IMR-90 (cell line): Measurements from ENCODE around the gene CD69. TPM values are rescaled to one million over a fixed set of nuclear protein-coding genes. Genes with fewer than 3 reads are reported as not detected.
"Not testable (repeated sequence)": the region's sequence is repeated elsewhere in the genome, so short reads cannot be mapped to it uniquely, and the experiment has no call there.

Source experiments
- ATAC-seq: fragments of 200-7000 bp; cut with Tn5 transposase; 2 replicates; pipeline ENCODE4 v1.9.1; 2020; ENCODE audit warnings: low read depth, mild to moderate bottlenecking, moderate library complexity
- BruUV-seq: library from RNA; stranded (reverse); fragments of 400-500 nt; replicated peaks from 2 replicates; lab custom pipeline; 2021; lab: Mats Ljungman, UMichigan
- CTCF ChIA-PET: fragments of 300-600 bp; formaldehyde crosslinking; extraction: SDS; loops from one replicate; lab custom pipeline; 2021; ENCODE audit warnings: antibody characterized with exemption; lab: Yijun Ruan, JAX
- POLR2A ChIA-PET: fragments of 300-600 bp; sonication (Branson Sonifier 250); formaldehyde crosslinking; loops from one replicate; lab custom pipeline; 2022; ENCODE audit warnings: antibody characterized with exemption; ENCODE audit not compliant: unreplicated experiment; lab: Charles Lee
- DNase-seq: peaks from one replicate; pipeline ENCODE4 v3.0.0; 2013
- H2AFZ ChIP-seq: replicated peaks from 2 replicates; pipeline ENCODE3; 2013; ENCODE audit warnings: low read length, mild to moderate bottlenecking; ENCODE audit not compliant: poor library complexity
- H2AK5ac ChIP-seq: 2 replicates; pipeline ENCODE4 v1.6.1; 2013; ENCODE audit warnings: low read depth, low read length, inconsistent platforms
- H2AK9ac ChIP-seq: replicated peaks from 2 replicates; pipeline ENCODE3; 2013; ENCODE audit warnings: mild to moderate bottlenecking, low read depth, low read length, moderate library complexity; ENCODE audit not compliant: poor library complexity
- H2BK120ac ChIP-seq: 2 replicates; pipeline ENCODE4 v1.6.1; 2013; ENCODE audit warnings: low read depth, low read length, inconsistent platforms
- H2BK15ac ChIP-seq: 3 replicates; pipeline ENCODE4 v1.6.1; 2013; ENCODE audit warnings: low read depth, low read length, inconsistent platforms
- H2BK20ac ChIP-seq: 2 replicates; pipeline ENCODE4 v1.6.1; 2013; ENCODE audit warnings: low read depth, mild to moderate bottlenecking, inconsistent platforms, low read length, moderate library complexity
- H2BK5ac ChIP-seq: 2 replicates; pipeline ENCODE4 v1.6.1; 2013; ENCODE audit warnings: mild to moderate bottlenecking, low read depth, low read length, inconsistent platforms; ENCODE audit not compliant: poor library complexity, severe bottlenecking
- H3K14ac ChIP-seq: replicated peaks from 2 replicates; pipeline ENCODE4 v1.6.1; 2013; ENCODE audit warnings: low read depth, low read length, inconsistent platforms
- H3K18ac ChIP-seq: 2 replicates; pipeline ENCODE4 v1.6.1; 2013; ENCODE audit warnings: low read depth, low read length, control low read depth
- H3K23ac ChIP-seq: 2 replicates; pipeline ENCODE4 v1.6.1; 2013; ENCODE audit warnings: low read depth, low read length, inconsistent platforms
- H3K27ac ChIP-seq: 2 replicates; pipeline ENCODE4 v1.5.1; 2013; ENCODE audit warnings: mild to moderate bottlenecking, control low read depth, low read length; ENCODE audit not compliant: insufficient read depth
- H3K27me3 ChIP-seq: 2 replicates; pipeline ENCODE4 v1.6.1; 2013; ENCODE audit warnings: low read length; ENCODE audit not compliant: control insufficient read depth, insufficient read depth
- H3K36me3 ChIP-seq: 2 replicates; pipeline ENCODE4 v1.6.1; 2013; ENCODE audit warnings: low read length, mixed read lengths; ENCODE audit not compliant: control insufficient read depth, insufficient read depth
- H3K4ac ChIP-seq: 2 replicates; pipeline ENCODE4 v1.6.1; 2013; ENCODE audit warnings: low read depth, low read length, inconsistent platforms
- H3K4me1 ChIP-seq: 2 replicates; pipeline ENCODE4 v1.6.1; 2013; ENCODE audit warnings: low read length, mixed read lengths; ENCODE audit not compliant: control insufficient read depth, insufficient read depth
- H3K4me2 ChIP-seq: 2 replicates; pipeline ENCODE4 v1.6.1; 2013; ENCODE audit warnings: low read depth, mild to moderate bottlenecking, control low read depth, low read length, moderate library complexity
- H3K4me3 ChIP-seq: 2 replicates; pipeline ENCODE4 v1.5.1; 2013; ENCODE audit warnings: low read depth, mild to moderate bottlenecking, control low read depth, low read length, moderate library complexity; ENCODE audit not compliant: insufficient read depth
- H3K56ac ChIP-seq: 2 replicates; pipeline ENCODE4 v1.6.1; 2013; ENCODE audit warnings: low read length, inconsistent platforms; ENCODE audit not compliant: insufficient read depth; ENCODE audit errors: extremely low read depth
- H3K79me1 ChIP-seq, 2 experiments: 2 replicates each; pipeline ENCODE4 v1.6.1; 2013; ENCODE audit warnings: low read length in 2 of 2, inconsistent platforms in 1 of 2, low read depth in 1 of 2
- H3K9ac ChIP-seq: 2 replicates; pipeline ENCODE4 v1.6.1; 2013; ENCODE audit warnings: low read depth, low read length, control low read depth
- H3K9me1 ChIP-seq: 2 replicates; pipeline ENCODE4 v1.6.1; 2013; ENCODE audit warnings: low read length, inconsistent platforms; ENCODE audit not compliant: insufficient read depth
- H3K9me3 ChIP-seq: 2 replicates; pipeline ENCODE4 v1.6.1; 2013; ENCODE audit warnings: low read length; ENCODE audit not compliant: control insufficient read depth, insufficient read depth
- H4K20me1 ChIP-seq: 2 replicates; pipeline ENCODE4 v1.6.1; 2013; ENCODE audit warnings: low read length, inconsistent platforms; ENCODE audit not compliant: insufficient read depth
- H4K5ac ChIP-seq: 2 replicates; pipeline ENCODE4 v1.6.1; 2013; ENCODE audit warnings: mild to moderate bottlenecking, low read depth, low read length, control low read depth
- H4K8ac ChIP-seq, 2 experiments: 2 replicates each; pipeline ENCODE4 v1.6.1; 2013; ENCODE audit warnings: low read depth in 2 of 2, low read length in 2 of 2, control low read depth in 1 of 2, inconsistent platforms in 1 of 2
- H4K91ac ChIP-seq: 2 replicates; pipeline ENCODE4 v1.6.1; 2013; ENCODE audit warnings: low read depth, low read length, inconsistent platforms; ENCODE audit not compliant: insufficient read depth
- POLR2A ChIP-seq: IDR thresholded peaks from 2 replicates; pipeline ENCODE4 v1.6.1; 2012; ENCODE audit warnings: mild to moderate bottlenecking, low read depth, low read length
- WGBS, 2 experiments: methylation state at CpG; one replicate each; pipeline versions ENCODE4 v1.1.5 to v1.1.7; 2013; ENCODE audit warnings: missing lambda C conversion rate in 2 of 2; ENCODE audit not compliant: insufficient read length in 1 of 2; ENCODE audit errors: extremely low coverage in 2 of 2; 5-methylcytosine and 5-hydroxymethylcytosine counted together
- dilution Hi-C: fragments of 300-500 bp; cut with HindIII; formaldehyde crosslinking; loops from one replicate; pipeline ENCODE4 v1.14.3; 2018; ENCODE audit warnings: low sequenced_read_pairs; ENCODE audit not compliant: unreplicated experiment
- in situ Hi-C: fragments of 300-500 bp; cut with MboI; formaldehyde crosslinking; loops from 3 replicates; pipeline ENCODE4 v1.14.3; 2019; ENCODE audit warnings: low sequenced_read_pairs, inconsistent platforms, mixed read lengths
- intact Hi-C: fragments of 100-400 bp; cut with micrococcal nuclease; formaldehyde crosslinking; loops from 2 replicates; pipeline ENCODE4 v1.10.0; 2022
- polyA plus RNA-seq, 3 experiments: library from polyadenylated mRNA; depleted of rRNA; stranded (reverse); fragments of >200 nt; gene quantifications; 2 replicates each; pipeline ENCODE4 v1.2.3, GENCODE V29; 2012; ENCODE audit warnings: low replicate concordance in 1 of 3
- total RNA-seq: library from RNA; depleted of rRNA; stranded (reverse); fragments of >200 nt; gene quantifications from 2 replicates; pipeline ENCODE4 v1.2.3, GENCODE V29; 2012

Gene CD69
- total and polyA plus RNA-seq, 2 of the 4 experiments (the other 2 are of a cell fraction), result not detected

DNA sequence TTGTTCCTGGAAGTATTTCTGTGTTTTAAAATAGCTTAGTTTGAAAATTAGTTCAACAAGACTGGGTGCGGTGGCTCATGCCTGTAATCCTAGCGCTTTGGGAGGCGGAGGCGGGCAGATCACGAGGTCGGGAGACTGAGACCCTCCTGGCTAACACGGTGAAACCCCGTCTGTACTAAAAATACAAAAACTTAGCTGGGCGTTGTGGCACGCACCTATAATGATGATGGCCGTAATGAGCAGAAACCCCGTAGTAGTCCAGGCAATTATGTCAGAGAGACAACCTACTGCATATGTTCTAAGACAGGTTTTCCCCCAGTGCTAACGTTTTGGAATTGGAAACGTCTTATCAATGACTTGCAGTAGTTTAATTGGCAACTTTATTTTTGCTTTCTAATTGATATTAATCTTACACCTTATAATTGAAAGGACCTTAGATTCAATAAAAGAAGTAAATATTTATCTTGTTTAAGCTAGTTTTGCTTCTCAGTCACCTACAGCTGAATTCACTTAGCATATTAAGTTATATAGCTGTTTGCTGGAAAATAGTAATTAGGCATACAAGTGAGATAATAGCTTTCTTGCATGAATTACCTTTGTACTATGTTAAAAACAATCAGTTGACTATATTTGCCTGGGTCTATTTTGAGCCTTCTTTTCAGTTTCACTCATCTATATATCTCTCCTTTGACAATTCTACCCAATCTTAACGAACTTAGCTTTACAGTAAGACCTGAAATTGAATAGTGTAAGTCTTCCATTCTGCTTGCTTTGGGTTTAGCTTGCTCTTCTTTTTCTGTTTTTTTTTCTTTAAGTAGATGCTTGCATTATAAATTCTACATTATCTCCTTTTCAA, 43.4 kb downstream of the CD69 start:
- no peaks in the 10 kb centered on the region for H3K9me1 ChIP-seq
- H3K23ac ChIP-seq, result no peak overlapping the region
- no peak overlapping the region for H3K56ac ChIP-seq
- DNase-seq (no peak), ATAC-seq (no peak)
- H3K4me1 ChIP-seq, result peaks cover 2% of the 10 kb centered on the region; the same call in 1 of the 2 replicates
- no peak overlapping the region for H3K4me2 ChIP-seq
- ChIA-PET CTCF (interaction anchor here (1.0 to 1.7 kb wide), 3 partner anchors 9 to 84 kb away, joined by 3 to 7 read pairs (median 3); no protein-coding TSS in a partner anchor), POLR2A (no interaction called here)
- intact Hi-C loops (no loop called here), in situ Hi-C loops (loop anchor here (25.0 kb wide), 1 partner anchor 380 kb away; no protein-coding TSS in a partner anchor), dilution Hi-C loops (no loop called here)
- no peak overlapping the region for H3K4ac ChIP-seq
- no peak overlapping the region for H4K5ac ChIP-seq
- H2BK20ac ChIP-seq, result no peak overlapping the region
- no peak overlapping the region for H2BK5ac ChIP-seq
- H3K27ac ChIP-seq, result no peak overlapping the region
- no peak overlapping the region for H3K9ac ChIP-seq
- no peak overlapping the region for H3K18ac ChIP-seq
- H3K4me3 ChIP-seq, result no peak overlapping the region
- no peak overlapping the region for H2AFZ ChIP-seq
- H2AK9ac ChIP-seq, result no peak overlapping the region
- no peak overlapping the region for H2BK15ac ChIP-seq
- no peak overlapping the region for H4K91ac ChIP-seq
- H3K27me3 ChIP-seq, result no peaks in the 10 kb centered on the region; the same call in 1 of the 2 replicates
- H3K9me3 ChIP-seq, result no peaks in the 10 kb centered on the region
- 100% methylated on average over 1 of the region's 15 CpGs; no CpG with 5 or more reads in 1 of the 2 experiments for WGBS, 2 experiments
- no peak overlapping the region for H3K14ac ChIP-seq
- no peak overlapping the region for H2BK120ac ChIP-seq
- no peaks in the 10 kb centered on the region for H4K20me1 ChIP-seq
- no peaks in the 10 kb centered on the region for H3K36me3 ChIP-seq
- no peaks in the 10 kb centered on the region for H3K79me1 ChIP-seq
- BruUV-seq, result no TSS peak
- no peak overlapping the region for H4K8ac ChIP-seq
- no peak for TF ChIP-seq POLR2A
- no peak overlapping the region for H2AK5ac ChIP-seq

DNA sequence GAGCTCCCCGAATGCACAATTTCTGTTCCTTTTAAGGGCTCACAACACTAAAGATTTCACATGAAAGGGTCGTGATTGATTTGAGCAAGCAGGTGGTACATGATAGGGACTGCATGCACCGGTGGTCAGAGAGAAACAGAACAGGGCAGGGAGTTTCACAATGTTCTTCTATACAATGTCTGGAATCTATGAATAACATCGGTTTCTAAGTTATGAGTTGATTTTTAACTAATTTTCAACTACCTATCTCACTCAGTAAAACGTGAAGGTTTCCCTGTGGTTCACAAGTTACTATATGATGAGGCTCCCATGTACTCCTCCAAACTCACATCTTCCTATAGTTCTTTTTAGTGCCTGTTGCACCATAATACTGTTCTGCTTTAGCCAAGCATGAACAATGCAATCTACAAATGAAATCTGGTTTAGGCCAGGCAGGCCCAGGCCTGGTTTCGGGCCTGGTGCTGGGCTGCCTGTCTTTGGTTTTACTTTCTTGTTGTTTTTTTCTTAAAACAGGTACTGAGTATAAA, 47.6 kb downstream of the CD69 start:
- H3K23ac ChIP-seq, ATAC-seq, H3K36me3 ChIP-seq, H2AK9ac ChIP-seq, H2BK120ac ChIP-seq, H4K5ac ChIP-seq, H2BK20ac ChIP-seq, H3K18ac ChIP-seq, H3K9me1 ChIP-seq, H3K4me2 ChIP-seq, H3K14ac ChIP-seq, H3K27ac ChIP-seq, POLR2A ChIA-PET, H2BK5ac ChIP-seq, H2AFZ ChIP-seq, H3K4me1 ChIP-seq, H3K9me3 ChIP-seq, H3K79me1 ChIP-seq, H3K27me3 ChIP-seq, H3K9ac ChIP-seq, CTCF ChIA-PET, dilution Hi-C loops, H4K91ac ChIP-seq, H2BK15ac ChIP-seq, intact Hi-C loops, H4K20me1 ChIP-seq, BruUV-seq, H4K8ac ChIP-seq, H3K4ac ChIP-seq, H3K56ac ChIP-seq, H3K4me3 ChIP-seq, H2AK5ac ChIP-seq, DNase-seq: not testable (repeated sequence)
- in situ Hi-C loops, result loop anchor here (25.0 kb wide), 1 partner anchor 376 kb away; no protein-coding TSS in a partner anchor
- no CpG with 5 or more reads among the region's 6 CpGs for WGBS, 2 experiments
